GM12892 (cell line): ENCODE data around the gene VAPA.

Source experiments
- DNase-seq: peaks from one replicate; pipeline ENCODE4 v3.0.0; 2011; ENCODE audit not compliant: insufficient read length
- FAIRE-seq: peaks from 2 replicates; lab custom pipeline; 2011; peaks lifted over from hg19 to GRCh38; lab: Jason Lieb, UNC
- POLR2A ChIP-seq: IDR thresholded peaks from 2 replicates; pipeline ENCODE4 v1.6.1; 2011; ENCODE audit warnings: low read depth, low read length, control low read depth
- POLR2AphosphoS5 ChIP-seq: IDR thresholded peaks from 2 replicates; pipeline ENCODE4 v1.6.1; 2011; ENCODE audit warnings: low read depth, low read length, control low read depth
- TAF1 ChIP-seq: IDR thresholded peaks from 2 replicates; pipeline ENCODE4 v1.6.1; 2011; ENCODE audit warnings: low read depth, mild to moderate bottlenecking, control low read depth, low read length, borderline replicate concordance

Gene VAPA

DNA sequence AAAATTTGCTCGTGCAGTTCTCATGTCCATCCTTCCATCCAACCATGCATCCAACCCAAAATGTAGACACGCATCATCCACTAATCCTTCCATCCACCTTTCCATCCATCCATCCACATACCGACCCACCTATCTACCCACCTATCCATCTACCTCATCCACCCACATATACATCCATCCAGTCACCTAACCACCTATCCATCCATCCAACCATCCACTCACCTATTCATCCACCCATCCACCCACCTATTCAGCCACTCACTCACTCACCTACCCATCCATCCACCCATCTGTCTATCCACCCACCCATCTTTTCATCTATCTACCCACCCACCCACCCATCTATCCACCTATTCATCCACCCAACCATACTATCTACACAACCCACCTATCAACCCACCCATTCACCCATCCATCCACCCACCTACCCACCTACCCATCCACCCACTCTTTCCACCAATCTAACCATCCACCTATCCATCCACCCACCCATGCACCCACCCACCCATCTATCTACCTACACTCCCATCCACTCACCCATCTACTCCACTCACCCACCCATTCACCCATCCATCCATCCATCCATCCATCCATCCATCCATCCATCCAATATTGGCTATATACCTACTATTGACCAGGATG lies 94.3 kb downstream of the VAPA start:
- TF ChIP-seq TAF1 (no peak), POLR2AphosphoS5 (no peak), POLR2A (no peak)
- DNase-seq (no peak), FAIRE-seq (no peak)
